IPS DF 6.9 (cell line): ENCODE data around the gene ATF7IP2.

ENCODE experiments used
- DNase-seq: peaks from one replicate; pipeline ENCODE4 v3.0.0-alpha.2; 2013; ENCODE audit warnings: low read depth, low spot score
- H3K27ac ChIP-seq: one replicate; pipeline ENCODE4 v1.5.1; 2013; ENCODE audit warnings: low read length, control low read depth
- H3K27me3 ChIP-seq: 2 replicates; pipeline ENCODE4 v1.6.1; 2013; ENCODE audit warnings: mild to moderate bottlenecking, low read length; ENCODE audit not compliant: control insufficient read depth, insufficient read depth
- H3K36me3 ChIP-seq: 2 replicates; pipeline ENCODE4 v1.6.1; 2013; ENCODE audit warnings: low read length; ENCODE audit not compliant: control insufficient read depth, insufficient read depth
- H3K4me1 ChIP-seq: 2 replicates; pipeline ENCODE4 v1.6.1; 2013; ENCODE audit warnings: low read length; ENCODE audit not compliant: control insufficient read depth, insufficient read depth
- H3K4me3 ChIP-seq: 2 replicates; pipeline ENCODE4 v1.5.1; 2013; ENCODE audit warnings: mild to moderate bottlenecking, low read length
- H3K9me3 ChIP-seq: 2 replicates; pipeline ENCODE4 v1.6.1; 2013; ENCODE audit warnings: low read length, inconsistent platforms; ENCODE audit not compliant: control insufficient read depth, insufficient read depth
- WGBS: extraction: QIAGEN DNeasy Blood & Tissue Kit; methylation state at CpG from one replicate; pipeline ENCODE4 v1.1.7; 2013; ENCODE audit warnings: mixed read lengths, missing lambda C conversion rate; ENCODE audit not compliant: insufficient read length, insufficient coverage; 5-methylcytosine and 5-hydroxymethylcytosine counted together

Gene ATF7IP2

DNA sequence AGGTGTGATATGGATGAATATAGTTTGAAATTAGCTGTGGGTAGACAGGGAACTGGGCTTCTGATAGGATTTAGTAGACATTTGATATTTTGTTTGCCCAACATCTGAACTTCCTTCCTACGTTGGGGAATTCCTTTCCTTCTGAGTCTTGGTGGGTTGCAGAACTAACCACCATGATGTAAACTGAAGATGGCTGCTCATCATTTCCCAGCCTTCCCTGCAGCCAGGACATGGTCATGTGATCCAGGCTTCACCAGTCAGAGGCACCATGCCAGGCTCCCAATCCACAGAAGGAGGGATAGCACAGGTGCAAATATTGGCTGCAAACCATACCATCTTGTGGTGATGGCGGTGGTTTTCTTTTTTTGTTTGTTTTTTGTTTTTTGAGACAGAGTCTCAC, 137.1 kb downstream of the ATF7IP2 start:
- no CpG with 5 or more reads among the region's 2 CpGs for WGBS
- no peaks in the 10 kb centered on the region for H3K9me3 ChIP-seq
- no peaks in the 10 kb centered on the region for H3K27me3 ChIP-seq
- no peak overlapping the region for H3K4me3 ChIP-seq
- H3K36me3 ChIP-seq, result no peaks in the 10 kb centered on the region
- no peaks in the 10 kb centered on the region for H3K4me1 ChIP-seq
- no peak for DNase-seq
- no peak overlapping the region for H3K27ac ChIP-seq

DNA sequence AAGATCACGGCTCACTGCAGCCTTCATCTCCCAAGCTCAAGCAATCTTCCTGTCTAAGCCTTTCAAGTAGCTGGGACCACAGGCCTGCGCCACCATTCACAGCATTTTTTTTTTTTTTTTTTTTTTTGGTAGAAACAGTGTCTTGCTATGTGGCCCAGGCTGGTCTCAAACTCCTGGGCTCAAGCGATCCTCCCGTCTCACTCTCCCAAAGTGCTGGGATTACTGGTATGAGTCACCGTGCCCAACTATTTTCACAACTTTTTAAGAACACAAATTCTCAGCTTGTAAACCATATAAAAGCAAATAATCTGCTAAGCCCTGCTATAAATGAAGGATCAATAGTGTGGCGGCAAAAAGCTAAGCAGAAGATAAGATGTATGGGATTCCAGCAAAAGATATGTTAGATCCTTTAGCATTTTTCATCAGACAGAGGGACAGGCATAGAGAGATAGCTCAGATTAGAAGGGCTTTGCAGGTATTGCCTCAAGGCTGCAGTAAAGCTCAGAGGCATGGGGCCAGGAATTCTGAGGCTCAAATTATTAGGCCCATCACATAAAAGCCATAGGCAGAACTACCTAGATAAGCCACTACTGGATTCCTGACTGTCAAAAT, 139.5 kb downstream of the ATF7IP2 start:
- no peak overlapping the region for H3K27ac ChIP-seq
- no CpG with 5 or more reads among the region's 6 CpGs for WGBS
- no peaks in the 10 kb centered on the region for H3K4me1 ChIP-seq
- H3K9me3 ChIP-seq, result no peaks in the 10 kb centered on the region
- no peaks in the 10 kb centered on the region for H3K27me3 ChIP-seq
- no peak for DNase-seq
- H3K36me3 ChIP-seq, result no peaks in the 10 kb centered on the region
- no peak overlapping the region for H3K4me3 ChIP-seq

DNA sequence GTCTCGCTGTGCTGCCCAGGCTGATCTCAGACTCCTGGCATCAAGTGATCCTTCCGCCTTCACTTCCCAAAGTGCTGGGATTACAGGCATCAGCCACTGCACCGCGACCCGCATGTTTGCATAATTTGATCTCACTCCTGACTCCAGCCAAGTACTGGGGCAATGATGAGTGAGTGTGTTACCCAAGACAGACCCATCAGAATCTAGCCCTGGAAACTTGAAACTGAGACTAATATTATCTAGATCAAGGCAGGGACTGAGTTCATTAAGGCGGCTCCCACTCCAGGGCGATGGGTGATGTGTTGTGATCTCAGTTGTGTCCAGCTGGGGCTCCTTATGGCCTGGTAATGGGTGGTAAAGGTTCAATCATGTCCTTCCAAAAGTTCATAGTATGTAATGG, 141.1 kb downstream of the ATF7IP2 start:
- WGBS, result no CpG with 5 or more reads among the region's 7 CpGs
- H3K36me3 ChIP-seq, result no peaks in the 10 kb centered on the region
- DNase-seq, result no peak
- H3K4me3 ChIP-seq, result no peak overlapping the region
- no peaks in the 10 kb centered on the region for H3K9me3 ChIP-seq
- H3K4me1 ChIP-seq, result no peaks in the 10 kb centered on the region
- no peaks in the 10 kb centered on the region for H3K27me3 ChIP-seq
- H3K27ac ChIP-seq, result no peak overlapping the region

DNA sequence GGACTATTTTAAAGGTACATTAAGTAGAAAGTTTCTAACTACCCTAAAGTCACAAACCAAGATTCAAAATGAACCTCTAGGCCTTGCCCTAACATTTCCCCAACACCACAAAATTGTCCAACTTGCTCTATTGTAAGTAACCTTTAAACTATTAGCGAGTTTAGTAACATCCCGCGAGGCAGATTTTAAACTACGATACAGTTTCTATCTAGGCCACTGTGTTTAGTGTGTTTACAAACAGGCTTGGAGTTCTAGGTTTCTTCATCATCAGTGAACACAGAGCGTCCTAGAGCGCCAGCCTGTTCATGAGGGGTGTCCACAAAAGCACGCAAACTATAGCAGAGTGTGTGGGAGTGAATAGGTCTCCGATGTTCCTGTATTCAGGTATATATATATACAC, 142.8 kb downstream of the ATF7IP2 start:
- no peak overlapping the region for H3K27ac ChIP-seq
- DNase-seq, result no peak
- H3K27me3 ChIP-seq, result no peaks in the 10 kb centered on the region
- no peaks in the 10 kb centered on the region for H3K36me3 ChIP-seq
- no CpG with 5 or more reads among the region's 8 CpGs for WGBS
- no peaks in the 10 kb centered on the region for H3K9me3 ChIP-seq
- no peaks in the 10 kb centered on the region for H3K4me1 ChIP-seq
- no peak overlapping the region for H3K4me3 ChIP-seq

DNA sequence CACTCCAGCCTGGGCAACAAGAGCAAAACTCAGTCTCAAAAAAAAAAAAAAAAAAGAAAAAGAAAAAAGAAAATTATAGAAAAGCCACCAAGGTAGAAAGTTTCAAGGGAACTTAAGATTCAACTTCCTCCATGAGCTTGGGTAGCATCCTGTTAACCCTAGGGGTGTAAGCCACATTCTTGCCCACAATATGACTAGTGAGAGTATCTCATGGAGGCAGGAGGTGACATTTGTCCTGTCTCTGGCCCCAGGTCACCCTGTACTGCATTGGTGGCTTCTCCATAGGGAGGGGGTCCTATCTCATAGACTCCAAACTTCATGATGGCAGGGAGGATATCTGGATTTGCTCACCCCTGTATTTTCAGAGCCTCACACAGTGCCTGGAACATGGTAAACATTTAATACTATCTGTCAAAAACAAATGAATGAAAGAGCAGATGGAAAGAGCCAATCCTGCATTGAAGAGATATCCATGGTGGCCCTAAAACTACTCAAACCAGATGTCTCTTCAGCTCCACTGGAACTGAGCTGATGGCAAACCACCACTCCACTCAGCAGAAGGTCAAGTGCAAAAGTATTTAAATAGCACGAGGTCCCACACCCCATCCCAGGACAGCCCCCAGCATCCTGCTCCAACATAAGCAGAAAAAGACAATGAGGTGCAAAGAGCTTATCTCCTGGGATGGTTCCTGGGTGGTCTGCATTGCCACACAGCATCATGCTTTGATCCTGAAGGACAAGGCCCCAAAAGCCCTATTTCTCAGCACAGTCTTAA, 144.2 kb downstream of the ATF7IP2 start:
- no peaks in the 10 kb centered on the region for H3K9me3 ChIP-seq
- no peak for DNase-seq
- no peak overlapping the region for H3K4me3 ChIP-seq
- H3K36me3 ChIP-seq, result no peaks in the 10 kb centered on the region
- no peak overlapping the region for H3K27ac ChIP-seq
- no CpG with 5 or more reads among the region's 1 CpG for WGBS
- no peaks in the 10 kb centered on the region for H3K27me3 ChIP-seq
- H3K4me1 ChIP-seq, result no peaks in the 10 kb centered on the region

GRCh38 chr16:10530685-10531084, 144.8 kb downstream of the ATF7IP2 start:
- H3K4me3 ChIP-seq, result no peak overlapping the region
- H3K27ac ChIP-seq, result no peak overlapping the region
- no CpG with 5 or more reads among the region's 14 CpGs for WGBS
- no peaks in the 10 kb centered on the region for H3K9me3 ChIP-seq
- H3K4me1 ChIP-seq, result no peaks in the 10 kb centered on the region
- no peaks in the 10 kb centered on the region for H3K36me3 ChIP-seq
- no peaks in the 10 kb centered on the region for H3K27me3 ChIP-seq
- DNase-seq, result no peak

DNA sequence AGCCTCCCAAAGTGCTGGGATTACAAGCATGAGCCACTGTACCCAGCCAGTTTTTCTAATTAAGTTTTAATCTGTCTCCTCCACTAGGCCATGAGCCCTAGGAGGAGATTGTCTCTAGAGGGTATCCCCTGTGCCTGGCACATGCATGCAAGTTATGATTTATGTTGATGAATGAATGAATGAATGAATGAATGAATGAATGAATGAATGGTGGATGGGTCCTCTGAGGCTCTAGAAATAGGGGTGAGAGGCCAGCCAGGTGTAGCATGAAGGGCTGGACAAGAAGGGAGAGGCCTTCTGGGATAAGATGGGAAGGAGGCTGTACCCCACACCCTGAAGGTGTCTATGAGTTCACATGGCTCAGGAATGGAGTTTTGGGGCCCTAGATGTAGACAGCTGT, 145.7 kb downstream of the ATF7IP2 start:
- no peaks in the 10 kb centered on the region for H3K27me3 ChIP-seq

More for the DNA sequence above, 145.7 kb downstream of the ATF7IP2 start:
- H3K4me3 ChIP-seq, result no peak overlapping the region
- DNase-seq, result no peak
- no peaks in the 10 kb centered on the region for H3K4me1 ChIP-seq
- H3K27ac ChIP-seq, result no peak overlapping the region
- no peaks in the 10 kb centered on the region for H3K9me3 ChIP-seq
- no peaks in the 10 kb centered on the region for H3K36me3 ChIP-seq
